GM19468 (cell line): Measurements from ENCODE around the gene F12.
"Not testable (repeated sequence)": the region's sequence is repeated elsewhere in the genome, so short reads cannot be mapped to it uniquely, and the experiment has no call there.

Experiments
- ATAC-seq: cut with Tn5 transposase; IDR thresholded peaks from one replicate; pipeline ENCODE4 v1.9.1; 2021; ENCODE audit warnings: mild to moderate bottlenecking, moderate library complexity, moderate number of reproducible peaks; ENCODE audit not compliant: unreplicated experiment; ENCODE audit errors: extremely low read depth

The F12 gene

DNA sequence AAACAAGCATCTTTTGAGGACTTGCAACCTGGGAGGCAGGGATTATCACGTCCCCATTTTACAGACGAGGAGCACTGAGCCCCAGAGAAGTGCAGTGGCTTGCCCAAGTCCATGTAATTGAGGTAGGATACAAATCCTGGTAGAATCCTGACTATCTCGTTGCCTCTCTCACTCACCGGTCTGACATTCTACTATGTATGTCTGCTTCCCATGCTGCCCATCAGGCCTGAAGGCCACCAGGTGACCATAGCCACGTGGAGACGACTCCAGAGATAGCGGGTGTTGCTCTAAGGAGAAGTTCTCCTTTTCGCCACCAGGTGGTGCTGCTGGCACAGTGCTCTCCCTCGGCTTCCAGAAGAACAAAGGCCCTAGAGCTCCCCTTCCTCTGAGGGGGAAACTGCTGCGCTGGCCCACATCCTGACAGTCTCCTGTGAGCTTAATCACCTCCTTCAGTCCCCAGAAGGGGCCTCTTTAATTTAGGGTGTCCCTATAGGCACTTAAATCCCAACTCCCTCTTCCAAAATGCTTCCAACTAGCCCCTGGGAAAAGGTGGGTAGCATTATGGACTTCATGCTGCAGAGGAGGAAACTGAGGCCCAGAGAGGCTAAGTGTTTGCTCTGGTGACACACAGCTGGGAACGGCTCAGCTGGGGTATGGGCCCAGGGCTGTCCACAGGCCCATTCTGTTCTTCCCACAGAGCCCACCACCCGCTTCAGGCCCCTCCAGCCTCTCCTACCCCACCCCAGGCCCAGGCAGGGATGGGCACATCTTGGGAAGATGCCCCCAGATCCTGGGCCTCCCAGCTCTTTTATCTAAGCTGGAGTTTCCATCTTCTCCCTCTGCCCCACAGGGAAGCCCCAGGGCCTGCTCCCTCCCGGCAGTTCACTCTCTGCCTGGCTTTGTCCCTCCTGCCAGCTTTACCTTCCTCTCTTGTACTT is 18.7 kb downstream of the F12 start:
- ATAC-seq, result no peak

- no peak for ATAC-seq
Observed at GRCh38 chr5:177389241-177390169, 19.9 kb downstream of the F12 start.

- no peak for ATAC-seq
Observed at GRCh38 chr5:177388521-177389052, 20.8 kb downstream of the F12 start.

DNA sequence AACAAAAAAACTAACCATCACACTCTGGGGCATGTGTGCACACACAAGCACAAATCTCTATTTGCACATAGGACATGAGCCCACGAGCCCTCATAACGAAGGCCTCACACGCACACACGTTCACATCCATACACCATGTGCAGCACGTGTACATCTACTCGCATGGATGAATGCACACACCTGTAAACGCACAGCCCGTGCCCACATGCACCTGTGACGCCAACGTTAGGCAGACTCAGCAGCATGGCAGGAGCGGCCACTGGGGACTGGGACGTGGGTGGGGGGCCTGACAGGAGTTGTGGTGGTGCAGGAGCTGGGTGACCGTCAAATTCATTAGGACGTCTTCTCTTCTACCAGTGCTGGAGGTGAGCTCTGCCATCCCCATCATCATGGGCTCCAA is 22.0 kb downstream of the F12 start:
- no peak for ATAC-seq

DNA sequence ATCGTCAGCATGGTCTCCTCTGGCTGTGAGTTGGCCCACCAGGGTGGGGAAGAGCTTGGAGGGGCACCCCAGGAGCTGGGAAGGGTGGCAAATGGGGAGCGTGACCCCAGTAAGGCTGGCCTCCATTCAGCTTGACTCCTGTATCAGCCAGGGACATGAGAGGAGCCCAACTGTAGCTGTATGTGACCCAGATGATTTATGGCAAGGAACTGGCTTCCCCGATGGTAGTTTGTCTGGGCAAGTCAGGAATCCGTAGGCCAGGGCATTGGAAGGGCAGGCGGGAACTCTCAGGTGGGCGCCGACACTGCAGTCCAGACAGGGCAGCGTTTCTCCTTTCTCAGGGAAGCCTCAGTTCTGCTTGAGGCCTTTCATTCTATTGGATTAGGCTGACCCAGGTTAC is 22.8 kb downstream of the F12 start:
- ATAC-seq, result no peak

DNA sequence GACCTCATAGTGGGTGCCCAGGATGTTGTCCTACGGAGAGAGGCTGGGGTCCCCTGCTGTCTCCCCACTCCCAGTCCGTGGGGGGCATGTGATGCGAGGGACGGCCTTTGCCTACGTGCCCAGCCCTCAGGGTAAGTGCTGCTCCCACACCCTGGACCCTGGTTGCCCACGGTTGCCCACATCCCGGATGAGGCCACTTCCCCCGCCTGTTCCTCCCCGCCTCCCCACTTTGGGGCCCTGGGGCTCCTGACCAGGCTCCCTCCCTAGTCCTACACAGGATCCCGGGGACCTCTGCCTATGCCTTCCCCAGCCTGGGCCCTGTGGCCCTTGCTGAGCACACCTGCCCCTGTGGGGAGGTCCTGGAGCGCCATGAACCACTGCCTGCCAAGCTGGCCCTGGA is 23.6 kb downstream of the F12 start:
- ATAC-seq, result no peak

GRCh38 chr5:177384134-177384533 is 25.2 kb downstream of the F12 start, which contains the start of gene SLC34A1:
Gene SLC34A1, plus strand, starts transcription at chr5:177384434. Its CDS starts 1,308 bp downstream, at chr5:177385742.
- no peak for ATAC-seq

- no peak for ATAC-seq
Observed at GRCh38 chr5:177383181-177383580, 26.2 kb downstream of the F12 start.

DNA sequence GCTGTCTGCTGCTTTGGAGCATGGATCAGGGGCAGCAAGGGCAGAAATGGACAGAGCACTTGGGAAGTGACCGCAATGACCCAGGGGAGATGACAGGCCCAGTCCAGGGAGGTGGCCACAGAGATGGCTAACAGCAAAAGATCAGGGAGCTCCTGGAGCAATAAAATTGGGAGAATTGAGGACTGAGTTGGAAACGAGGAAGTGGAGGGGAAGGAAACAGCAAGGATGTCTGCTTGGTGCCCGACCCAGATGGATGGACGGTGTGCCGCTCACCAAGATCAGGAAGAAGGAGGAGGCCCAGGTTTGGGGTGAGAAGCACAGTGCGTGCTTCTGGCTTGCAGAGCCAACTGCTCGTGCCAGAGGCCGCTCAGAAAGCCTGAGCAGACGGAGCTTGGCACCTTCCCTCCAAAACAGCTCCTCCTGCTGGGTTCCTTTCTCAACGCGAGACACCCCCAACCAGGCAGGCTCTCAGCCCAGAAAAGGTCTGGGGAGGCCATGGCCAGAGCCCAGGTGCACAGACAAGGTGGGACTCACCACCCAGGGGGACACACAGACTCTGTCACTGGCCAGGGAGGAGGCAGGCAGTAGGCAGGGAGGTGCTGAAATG is 26.8 kb downstream of the F12 start:
- ATAC-seq, result no peak

DNA sequence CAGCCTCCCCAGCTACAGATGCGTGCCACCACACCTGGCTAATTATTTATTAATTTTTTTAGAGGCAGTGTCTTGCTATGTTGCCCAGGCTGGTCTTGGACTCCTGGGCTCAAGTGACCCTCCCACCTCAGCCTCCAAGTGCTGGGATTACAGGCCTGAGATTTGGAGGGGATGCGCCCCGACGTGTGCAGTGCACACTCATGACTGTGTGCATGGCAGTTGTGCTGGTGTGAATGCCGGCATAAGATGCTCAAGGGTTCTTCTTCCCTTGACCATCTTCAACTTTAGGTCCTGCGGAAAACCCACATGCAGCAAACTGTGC is 28.6 kb downstream of the F12 start:
- ATAC-seq, result no peak

DNA sequence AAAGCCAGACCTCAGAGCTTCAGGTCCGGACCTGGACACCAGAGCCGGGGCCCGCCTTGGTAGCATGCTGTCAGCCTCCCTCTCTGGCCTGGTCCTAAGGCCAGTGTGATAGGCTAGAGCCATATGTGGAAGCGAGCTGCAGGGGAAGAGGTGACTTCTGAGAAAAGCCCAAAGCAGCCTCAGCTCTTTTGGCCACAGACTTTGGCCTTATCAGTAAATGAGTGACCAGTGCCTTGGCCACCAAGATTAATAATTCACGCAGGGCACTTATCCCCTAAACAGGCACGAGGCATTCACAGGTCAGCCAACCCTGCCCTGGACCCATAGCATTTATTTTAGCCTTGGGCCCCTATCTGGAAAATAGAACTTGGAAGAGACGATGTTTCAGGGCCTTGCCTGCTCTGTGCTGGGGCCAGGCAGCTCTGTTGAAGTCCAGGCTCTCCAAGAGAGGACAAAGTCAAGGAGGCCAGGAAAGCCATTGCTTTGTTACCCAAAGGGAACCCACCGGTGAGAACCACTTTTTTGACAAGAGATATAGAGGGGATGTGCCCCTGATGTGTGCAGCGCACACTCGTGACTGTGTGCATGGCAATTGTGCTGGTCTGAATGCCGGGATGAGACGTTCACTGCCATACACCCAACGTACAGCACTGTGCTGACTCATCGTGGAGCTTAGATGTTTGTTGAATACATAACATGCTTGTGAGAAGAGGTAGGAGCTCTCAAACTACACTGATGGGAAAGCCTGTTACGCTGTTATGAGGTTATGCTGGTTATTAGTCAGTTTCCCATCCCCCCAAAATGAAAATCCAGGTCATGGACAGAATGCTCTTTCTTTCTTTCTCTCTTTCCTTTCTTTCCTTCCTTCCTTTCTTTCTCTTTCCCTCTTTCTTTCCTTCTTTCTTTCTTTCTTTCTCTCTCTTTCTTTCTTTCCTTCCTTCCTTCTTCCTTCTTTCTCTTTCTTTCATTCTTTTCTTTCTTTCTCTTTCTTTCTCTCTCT is 30.2 kb downstream of the F12 start:
- ATAC-seq, result no peak

GRCh38 chr5:177377851-177378776 is 31.2 kb downstream of the F12 start:
- ATAC-seq, result no peak

DNA sequence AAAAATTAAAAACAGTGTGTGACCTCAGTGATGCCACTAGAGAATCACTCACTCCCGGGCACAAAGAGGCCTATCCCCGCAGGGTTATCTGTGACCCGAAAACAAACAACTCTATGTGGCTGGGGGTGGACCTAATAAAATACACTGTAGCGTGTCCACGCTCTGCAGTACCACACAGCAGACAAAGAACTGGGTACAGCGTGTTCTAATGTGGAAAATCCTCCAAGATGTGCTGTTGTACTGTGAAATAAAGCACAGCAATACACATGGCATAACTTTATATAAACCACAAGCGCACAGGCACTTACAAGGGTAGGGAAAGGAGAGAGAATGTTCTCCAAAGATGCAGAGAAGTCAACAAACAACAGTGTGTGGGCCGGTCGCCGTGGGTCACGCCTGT is 33.3 kb downstream of the F12 start:
- no peak for ATAC-seq

DNA sequence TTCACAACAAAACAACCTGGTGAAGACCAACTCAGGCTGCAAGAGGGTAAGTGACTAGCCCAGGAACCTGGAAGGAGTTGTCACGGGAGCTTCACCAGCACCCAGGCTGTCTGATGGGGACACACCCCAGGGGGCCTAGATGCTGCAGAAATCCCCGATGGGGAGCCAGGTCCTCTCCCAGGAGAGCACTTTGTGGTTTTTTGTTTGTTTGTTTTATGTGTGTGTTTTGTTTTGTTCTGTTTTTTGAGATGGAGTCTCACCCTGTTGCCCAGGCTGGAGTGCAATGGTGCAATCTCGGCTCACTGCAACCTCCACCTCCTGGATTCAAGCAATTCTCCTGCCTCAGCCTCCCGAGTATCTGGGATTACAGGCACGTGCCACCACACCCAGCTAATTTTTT is 33.8 kb downstream of the F12 start:
- ATAC-seq, result not testable (repeated sequence)

DNA sequence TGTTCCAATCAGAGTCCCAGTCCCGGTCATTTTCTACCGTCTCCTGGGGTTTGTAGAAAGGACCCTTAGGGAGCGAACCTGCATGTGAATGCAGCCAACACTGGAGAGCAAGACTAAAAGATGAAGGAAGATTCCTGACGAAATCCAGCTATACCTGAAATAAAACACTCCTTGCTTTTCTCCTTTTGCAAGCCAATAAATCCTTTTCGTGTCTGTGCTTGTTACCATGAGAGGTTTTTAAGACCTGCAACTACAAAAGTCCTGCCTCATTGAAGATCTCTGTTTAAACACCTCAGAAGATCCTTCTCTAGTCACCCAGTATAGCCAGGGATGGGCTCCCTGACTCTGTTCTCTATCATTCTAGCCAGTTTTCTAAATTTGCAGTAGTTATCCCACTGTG is 35.2 kb downstream of the F12 start:
- ATAC-seq, result no peak

DNA sequence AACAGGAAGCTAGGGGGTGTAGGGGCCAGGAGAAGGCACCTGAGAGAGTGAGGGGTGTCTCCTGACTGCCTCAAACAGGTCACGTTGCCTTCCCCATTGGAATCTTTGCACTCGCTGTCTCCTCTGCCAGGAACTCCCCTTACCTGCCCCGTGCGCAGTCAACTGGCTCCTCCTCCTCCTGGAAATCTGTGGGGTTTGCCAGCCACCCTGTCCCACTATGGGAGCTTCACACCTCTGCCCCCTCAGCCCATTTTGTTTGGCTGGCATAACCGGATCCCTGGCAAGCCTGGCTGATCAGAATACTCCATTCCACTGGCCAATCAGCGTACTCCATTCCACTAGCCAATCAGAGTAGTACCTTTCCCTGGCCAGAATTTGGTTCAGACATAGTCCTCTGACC is 35.6 kb downstream of the F12 start:
- no peak for ATAC-seq

GRCh38 chr5:177372910-177373309 is 36.5 kb downstream of the F12 start:
- no peak for ATAC-seq
